ENCODE results near the gene MT1A.

- TF ChIP-seq POLR2A (IDR thresholded peaks at IDR 0.05; ENCODE audit: low read length) (no peak), GATA1 (IDR thresholded peaks at IDR 0.05; ENCODE audit: low read depth, low read length) (no peak)
Measured at GRCh38 chr16:56669840-56670619, 31.6 kb downstream of the MT1A start.

All from erythroblast (primary cell).